GM21423 (cell line): ENCODE results near the gene CNPY2.

Experiments
- ATAC-seq: cut with Tn5 transposase; IDR thresholded peaks from one replicate; pipeline ENCODE4 v1.9.1; 2021; ENCODE audit warnings: mild to moderate bottlenecking, moderate library complexity; ENCODE audit not compliant: unreplicated experiment

CNPY2 gene

GRCh38 chr12:56260921-56261320 lies 54.9 kb downstream of the CNPY2 start:
- ATAC-seq, result no peak

GRCh38 chr12:56260380-56260779 lies 55.4 kb downstream of the CNPY2 start:
- no peak for ATAC-seq
